Adrenal gland (tissue), 12 donors: ENCODE measurements around the gene CTU2. TPM values are rescaled to one million over a fixed set of nuclear protein-coding genes. Genes with fewer than 3 reads are reported as not detected.
A peak's percentile ranks its signal among the peaks of the same experiment; 100 is the strongest.
"Not testable (repeated sequence)": the region's sequence is repeated elsewhere in the genome, so short reads cannot be mapped to it uniquely, and the experiment has no call there.

ENCODE experiments used
- DNase-seq, 7 donors: peaks; one replicate each; pipeline ENCODE4 v3.0.0-alpha.2; 2019 to 2020
- H3K27ac ChIP-seq, 5 donors: fragments of 200-600 bp; sonication (generic) in 4 of 5; 1 replicate in 3 of 5; 2 replicates in 2 of 5; pipeline versions ENCODE4 v1.5.1 to v1.8.0; 2016 to 2020; ENCODE audit warnings: mild to moderate bottlenecking in 1 of 5
- H3K27me3 ChIP-seq: fragments of 200-600 bp; 2 replicates; pipeline ENCODE4 v1.8.0; 2021
- H3K36me3 ChIP-seq, 2 donors: fragments of 200-600 bp; replicated peaks in 1 of 2; 1 replicate in 1 of 2; 2 replicates in 1 of 2; pipeline versions ENCODE4 v1.5.1 to v1.8.0; 2018 to 2022
- H3K4me1 ChIP-seq, 2 donors: fragments of 200-600 bp; replicated peaks in 1 of 2; 1 replicate in 1 of 2; 2 replicates in 1 of 2; pipeline versions ENCODE4 v1.5.1 to v1.8.0; 2018 to 2021
- H3K4me3 ChIP-seq, 4 donors: fragments of 200-600 bp; sonication (generic) in 3 of 4; one replicate each; pipeline ENCODE4 v1.5.1; 2016 to 2018
- H3K9me3 ChIP-seq, 3 donors: fragments of 200-600 bp; sonication (generic) in 1 of 3; replicated peaks in 1 of 3; 1 replicate in 2 of 3; 2 replicates in 1 of 3; pipeline versions ENCODE4 v1.5.1 to v1.8.0; 2016 to 2021
- CTCF ChIP-seq, 6 experiments: fragments of 450-650 bp in 4 of 6; fragments of 200-600 bp in 2 of 6; sonication (generic) in 1 of 6; IDR thresholded peaks; 1 replicate in 5 of 6; 2 replicates in 1 of 6; pipeline versions ENCODE4 v1.5.1 to v1.8.0; 2016 to 2021; ENCODE audit warnings: antibody characterized with exemption in 6 of 6, mild to moderate bottlenecking in 2 of 6, moderate library complexity in 1 of 6
- POLR2A ChIP-seq, 2 donors: fragments of 450-650 bp; IDR thresholded peaks; one replicate each; pipeline ENCODE4 v1.6.1; 2017; ENCODE audit warnings: antibody characterized with exemption in 2 of 2, mild to moderate bottlenecking in 2 of 2, moderate library complexity in 1 of 2
- WGBS, 4 donors: extraction: QIAGEN DNeasy Blood & Tissue Kit in 2 of 4; methylation state at CpG; one replicate each; pipeline versions ENCODE4 v1.1.5 to v1.1.7; 2013 to 2017; 5-methylcytosine and 5-hydroxymethylcytosine counted together
- intact Hi-C, 2 donors: fragments of 100-400 bp; cut with DNase I; formaldehyde crosslinking; loops; one replicate each; pipeline versions ENCODE4 v1.14.1 to v1.15.0; 2022 to 2023
- polyA plus RNA-seq, 3 donors: library from polyadenylated mRNA; stranded (reverse); fragments of 200-250 nt in 2 of 3; fragments of 350-450 nt in 1 of 3; fragmentation: Illumina TruSeq in 1 of 3; extraction: RNeasy Lipid Tissue Mini Kit (QIAGEN cat#74804) in 1 of 3; gene quantifications; one replicate each; pipeline ENCODE4 v1.2.3, GENCODE V29; 2013 to 2014
- total RNA-seq, 9 donors: library from RNA; depleted of rRNA in 4 of 9; stranded (reverse); fragments of >200 nt in 4 of 9; fragments of 120-200 nt in 1 of 9; fragmentation: NEBNext Ultra II Directional in 1 of 9; extraction: Animal tissue kit (Norgen Biotek cat#: 25700) in 1 of 9; gene quantifications; one replicate each; pipeline versions ENCODE4 v1.1.0 to v1.2.4, GENCODE V29; 2013 to 2023
- donor health status: healthy with polysubstance abuse.
- donor health status: Bipolar disorder and iron deficiency.
- donor health status: DM: yes; HTN: yes; CAD: no.
- donor health status: DM: no; HTN: no; CAD: no.
- donor health status: DM: no; HTN: no; CAD: no.
- donor health status: DM: yes; HTN: yes; CAD: no.

The CTU2 gene
- total and polyA plus RNA-seq, 12 donors = 3.6 to 43.8 (median 14.0) TPM

DNA sequence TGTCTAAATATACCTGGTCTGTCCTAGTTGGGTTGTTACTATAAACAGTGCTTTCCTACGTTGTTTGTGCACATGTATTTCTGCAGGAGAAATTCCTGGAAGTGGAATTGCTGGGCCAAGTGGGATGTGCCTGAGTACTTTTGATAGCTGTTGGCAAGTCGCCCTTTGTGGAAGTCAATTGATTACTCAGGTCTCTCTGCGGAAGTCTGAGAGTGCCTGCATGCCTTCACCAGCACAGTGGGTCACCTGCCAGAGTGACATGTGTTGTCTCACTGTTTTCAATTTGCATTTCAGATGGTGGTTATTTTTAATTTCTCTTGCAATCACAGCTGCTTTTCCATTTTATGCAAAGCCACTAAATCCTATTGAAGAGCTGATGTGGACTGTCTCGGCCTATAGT, 41.2 kb upstream of the CTU2 start:
- peaks cover 6 to 14% of the 10 kb centered on the region in 2 donors for H3K4me1 ChIP-seq
- H3K4me3 ChIP-seq = no peak overlapping the region
- no peaks in the 10 kb centered on the region for H3K36me3 ChIP-seq
- intact Hi-C loops = no loop called here
- H3K27ac ChIP-seq = no peak overlapping the region
- WGBS, 4 donors = 55 to 60% (median 59%) methylated on average over 4 of the region's 4 CpGs
- H3K27me3 ChIP-seq = no peaks in the 10 kb centered on the region
- no peaks in the 10 kb centered on the region for H3K9me3 ChIP-seq
- DNase-seq = peak in 1 of 7 donors; percentile 63
- TF ChIP-seq CTCF (IDR thresholded peaks at IDR 0.05) (no peak), POLR2A (IDR thresholded peaks at IDR 0.05) (no peak)

GRCh38 chr16:88665570-88665969, 40.7 kb upstream of the CTU2 start:
- TF ChIP-seq CTCF (IDR thresholded peaks at IDR 0.05) = no peak
- TF ChIP-seq POLR2A (IDR thresholded peaks at IDR 0.05) = no peak
- peaks cover 6 to 14% of the 10 kb centered on the region in 2 donors for H3K4me1 ChIP-seq
- H3K27ac ChIP-seq = no peak overlapping the region
- DNase-seq = no peak
- no peak overlapping the region for H3K4me3 ChIP-seq
- no peaks in the 10 kb centered on the region for H3K9me3 ChIP-seq
- WGBS, 4 donors = 93 to 100% (median 95%) methylated on average over 3 of the region's 3 CpGs
- intact Hi-C loops = no loop called here
- H3K27me3 ChIP-seq = no peaks in the 10 kb centered on the region
- no peaks in the 10 kb centered on the region for H3K36me3 ChIP-seq

GRCh38 chr16:88667461-88667860, 38.8 kb upstream of the CTU2 start:
- WGBS, 4 donors = 66 to 100% (median 81%) methylated on average over 1 to 5 of the region's 5 CpGs
- TF ChIP-seq CTCF (IDR thresholded peaks at IDR 0.05) = no peak
- Histone ChIP-seq H3K4me1 (peaks cover under 1 to 6% of the 10 kb centered on the region in 2 donors), H3K27me3 (no peaks in the 10 kb centered on the region), H3K4me3 (no peak overlapping the region), H3K9me3 (no peaks in the 10 kb centered on the region), H3K36me3 (no peaks in the 10 kb centered on the region), H3K27ac (no peak overlapping the region)
- DNase-seq = no peak
- intact Hi-C loops = no loop called here

DNA sequence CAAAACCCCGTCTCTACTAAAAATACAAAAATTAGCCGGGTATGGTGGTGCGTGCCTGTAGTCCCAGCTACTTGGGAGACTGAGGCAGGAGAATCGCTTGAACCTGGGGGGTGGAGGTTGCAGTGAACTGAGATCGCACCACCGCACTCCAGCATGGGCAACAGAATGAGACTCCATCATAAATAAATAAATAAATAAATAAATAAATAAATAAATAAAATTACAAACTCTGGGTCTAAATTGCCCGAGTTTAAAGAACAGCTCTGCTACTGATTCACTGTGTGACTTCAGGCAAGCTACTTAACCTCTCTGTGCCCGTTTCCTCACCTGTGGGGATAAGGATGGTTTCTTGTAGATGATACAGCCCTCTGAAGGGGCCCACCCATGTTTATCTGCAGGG, 36.8 kb upstream of the CTU2 start:
- WGBS, 4 donors = 83 to 95% (median 92%) methylated on average over 8 of the region's 8 CpGs
- H3K27me3 ChIP-seq, H3K4me3 ChIP-seq, intact Hi-C loops, H3K27ac ChIP-seq, DNase-seq, H3K36me3 ChIP-seq, H3K9me3 ChIP-seq, H3K4me1 ChIP-seq: not testable (repeated sequence)

DNA sequence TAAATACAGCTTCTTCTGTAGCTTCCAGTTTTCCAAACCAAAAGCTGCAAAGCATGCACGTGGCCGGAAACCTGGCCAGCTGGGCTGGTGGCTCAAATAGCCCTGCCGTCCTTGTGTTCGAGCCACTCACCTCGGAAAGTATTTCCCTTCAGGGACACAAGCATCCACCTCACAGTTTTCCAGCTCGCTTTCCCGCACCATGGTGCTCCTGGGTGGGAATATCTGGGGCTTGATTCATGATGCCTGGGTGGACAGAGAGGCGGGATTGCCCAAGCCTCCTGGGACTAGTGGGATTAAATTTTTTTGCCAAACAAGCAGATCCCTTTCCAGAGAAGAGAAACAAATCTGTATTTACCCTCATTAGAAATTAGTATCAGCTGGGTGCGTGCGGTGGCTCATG, 36.3 kb upstream of the CTU2 start:
- Histone ChIP-seq H3K27me3 (no peaks in the 10 kb centered on the region), H3K27ac (no peak overlapping the region), H3K36me3 (no peaks in the 10 kb centered on the region), H3K9me3 (no peaks in the 10 kb centered on the region), H3K4me3 (no peak overlapping the region), H3K4me1 (no peaks in the 10 kb centered on the region)
- DNase-seq = no peak
- TF ChIP-seq CTCF (IDR thresholded peaks at IDR 0.05) (no peak), POLR2A (IDR thresholded peaks at IDR 0.05) (no peak)
- WGBS, 4 donors = 60 to 88% (median 83%) methylated on average over 9 to 10 of the region's 10 CpGs
- intact Hi-C loops = no loop called here
